Measurements from ENCODE around the gene SKIC3.
A peak's percentile ranks its signal among the peaks of the same experiment; 100 is the strongest.

SKIC3 gene

GRCh38 chr5:95554331-95554646 is 488 bp downstream of the SKIC3 start:
- Mint-ChIP-seq H3K27me3 (no peaks in the 10 kb centered on the region), H3K9me3 (no peaks in the 10 kb centered on the region), H3K4me3 (peak overlapping the region; percentile 93), H3K27ac (peak overlapping the region; percentile 92), H3K36me3 (ENCODE audit: low read depth) (peaks cover 14% of the 10 kb centered on the region), H3K4me1 (ENCODE audit: low read depth) (peaks cover 34% of the 10 kb centered on the region)

DNA sequence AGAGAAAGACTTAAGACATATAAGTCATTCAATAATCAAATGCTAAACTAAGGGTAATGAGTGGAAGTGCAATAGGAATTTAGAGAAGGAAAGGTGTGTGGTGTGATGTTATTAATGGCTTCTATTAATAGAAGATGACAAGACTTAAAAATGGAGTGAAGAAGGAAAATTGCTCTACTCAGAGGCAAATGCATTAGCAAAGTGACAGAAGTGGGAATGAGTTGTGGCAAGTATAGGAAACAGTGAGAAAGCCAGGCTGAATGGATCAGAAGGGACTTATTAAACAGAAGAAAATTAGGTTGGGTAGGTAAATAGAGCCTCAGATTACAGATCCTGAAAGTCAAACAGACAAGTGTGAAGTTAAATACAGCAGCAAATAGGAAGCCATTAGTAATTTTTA is 5.7 kb downstream of the SKIC3 start:
- Mint-ChIP-seq H3K36me3 (ENCODE audit: low read depth) (peaks cover 28% of the 10 kb centered on the region), H3K4me3 (no peak overlapping the region), H3K9me3 (no peaks in the 10 kb centered on the region), H3K27me3 (no peaks in the 10 kb centered on the region), H3K4me1 (ENCODE audit: low read depth) (peaks cover 22% of the 10 kb centered on the region), H3K27ac (no peak overlapping the region)

GRCh38 chr5:95543017-95543705 is 11.6 kb downstream of the SKIC3 start:
- no peak overlapping the region for H3K27ac Mint-ChIP-seq
- no peaks in the 10 kb centered on the region for H3K27me3 Mint-ChIP-seq
- no peak overlapping the region for H3K4me3 Mint-ChIP-seq

DNA sequence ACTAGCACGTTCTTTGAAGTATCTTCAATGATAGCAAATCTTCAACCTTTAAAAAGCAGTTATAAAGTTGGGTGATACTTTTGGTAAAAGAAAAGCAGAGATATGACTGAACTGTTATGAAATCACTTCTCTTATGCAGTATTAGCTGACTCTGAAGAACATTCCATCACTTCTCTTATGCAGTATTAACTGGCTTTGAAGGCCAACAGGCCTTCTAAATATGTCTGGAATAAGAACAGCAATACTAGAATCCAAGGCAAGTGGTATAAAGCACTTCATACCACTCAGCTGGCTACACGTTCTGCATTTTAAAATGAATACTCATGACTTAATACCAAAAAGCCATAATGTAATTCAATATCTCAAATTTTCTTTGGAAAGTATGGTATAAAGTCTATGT is 17.3 kb downstream of the SKIC3 start:
- Mint-ChIP-seq H3K4me3 (no peak overlapping the region), H3K27ac (no peak overlapping the region), H3K27me3 (no peaks in the 10 kb centered on the region), H3K36me3 (ENCODE audit: low read depth) (peaks cover 74% of the 10 kb centered on the region), H3K4me1 (ENCODE audit: low read depth) (peaks cover 9% of the 10 kb centered on the region), H3K9me3 (no peaks in the 10 kb centered on the region)

More at GRCh38 chr5:95543017-95543705, 11.6 kb downstream of the SKIC3 start:
- Mint-ChIP-seq H3K4me1 (ENCODE audit: low read depth) (peaks cover 9% of the 10 kb centered on the region), H3K36me3 (ENCODE audit: low read depth) (peaks cover 45% of the 10 kb centered on the region), H3K9me3 (no peaks in the 10 kb centered on the region)

DNA sequence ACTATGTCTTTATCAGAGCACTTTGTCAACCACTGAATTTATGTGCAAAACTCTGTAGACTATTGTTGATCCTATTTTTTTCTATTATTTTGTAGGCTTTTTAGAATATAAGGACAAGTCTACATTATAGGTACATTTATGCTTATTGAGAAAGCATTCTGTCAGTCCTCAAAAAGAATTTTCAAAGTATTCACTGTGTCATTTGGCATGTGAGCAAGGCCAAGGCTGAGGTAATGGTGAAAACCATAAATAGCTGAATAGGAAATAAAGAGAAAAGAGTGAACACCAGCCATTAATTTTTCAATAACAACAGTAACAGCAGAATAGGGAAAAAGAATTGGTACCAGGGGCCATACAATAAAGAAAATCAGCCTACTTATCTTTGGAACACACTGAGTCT is 21.0 kb downstream of the SKIC3 start:
- H3K9me3 Mint-ChIP-seq: no peaks in the 10 kb centered on the region
- H3K36me3 Mint-ChIP-seq (ENCODE audit: low read depth): peaks cover 64% of the 10 kb centered on the region
- no peak overlapping the region for H3K27ac Mint-ChIP-seq
- no peak overlapping the region for H3K4me3 Mint-ChIP-seq
- no peaks in the 10 kb centered on the region for H3K27me3 Mint-ChIP-seq
- H3K4me1 Mint-ChIP-seq (ENCODE audit: low read depth): peaks cover 7% of the 10 kb centered on the region

GRCh38 chr5:95533106-95533505 is 21.7 kb downstream of the SKIC3 start:
- no peak overlapping the region for H3K4me3 Mint-ChIP-seq
- no peaks in the 10 kb centered on the region for H3K9me3 Mint-ChIP-seq
- no peak overlapping the region for H3K27ac Mint-ChIP-seq
- no peaks in the 10 kb centered on the region for H3K27me3 Mint-ChIP-seq
- H3K36me3 Mint-ChIP-seq (ENCODE audit: low read depth): peaks cover 67% of the 10 kb centered on the region
- H3K4me1 Mint-ChIP-seq (ENCODE audit: low read depth): peaks cover 7% of the 10 kb centered on the region

- H3K4me1 Mint-ChIP-seq (ENCODE audit: low read depth): peaks cover 7% of the 10 kb centered on the region
- peaks cover 73% of the 10 kb centered on the region for H3K36me3 Mint-ChIP-seq (ENCODE audit: low read depth)
- no peaks in the 10 kb centered on the region for H3K9me3 Mint-ChIP-seq
- H3K4me3 Mint-ChIP-seq: no peak overlapping the region
- no peak overlapping the region for H3K27ac Mint-ChIP-seq
- no peaks in the 10 kb centered on the region for H3K27me3 Mint-ChIP-seq
These were observed 22.4 kb downstream of the SKIC3 start for GRCh38 chr5:95532415-95532814.

DNA sequence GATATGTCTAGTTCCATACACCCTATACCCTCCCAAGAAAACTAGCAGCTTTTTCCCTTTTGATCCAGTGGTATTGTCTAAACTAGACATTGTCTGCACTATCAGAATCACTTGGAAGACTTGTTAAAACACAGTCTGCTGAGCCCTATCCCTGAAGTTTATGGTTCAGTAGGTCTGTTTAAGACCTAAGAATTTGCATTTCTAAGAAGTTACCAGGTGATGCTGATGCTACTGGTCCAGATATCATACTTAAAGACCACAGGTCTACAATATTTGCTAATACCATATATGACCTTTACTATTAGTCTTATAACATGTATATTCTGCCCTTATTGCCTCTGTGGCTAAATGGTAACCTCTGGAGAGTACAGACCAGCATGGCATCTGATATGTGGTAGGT is 23.3 kb downstream of the SKIC3 start:
- no peak overlapping the region for H3K27ac Mint-ChIP-seq
- no peaks in the 10 kb centered on the region for H3K9me3 Mint-ChIP-seq
- peaks cover 71% of the 10 kb centered on the region for H3K36me3 Mint-ChIP-seq (ENCODE audit: low read depth)
- no peaks in the 10 kb centered on the region for H3K27me3 Mint-ChIP-seq
- H3K4me3 Mint-ChIP-seq: no peak overlapping the region
- H3K4me1 Mint-ChIP-seq (ENCODE audit: low read depth): peaks cover 7% of the 10 kb centered on the region

DNA sequence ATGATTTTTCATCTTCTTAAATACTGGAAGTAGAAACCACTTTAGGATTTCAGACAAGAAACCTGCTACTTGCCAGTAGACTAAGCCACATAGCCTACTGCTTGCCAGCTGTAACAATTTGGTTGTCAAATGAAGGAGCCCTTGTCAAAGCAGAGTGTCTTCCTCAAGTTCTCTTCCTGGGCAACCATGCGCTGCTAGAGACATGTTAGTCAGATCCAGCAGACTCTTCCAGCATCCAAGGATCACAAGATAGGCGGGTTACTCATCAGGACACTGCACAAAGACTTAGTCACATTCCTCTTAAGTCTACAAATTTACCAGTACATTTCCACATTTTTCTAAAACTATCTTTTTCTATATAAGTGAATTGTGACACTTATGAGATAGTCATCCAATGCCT is 24.4 kb downstream of the SKIC3 start:
- Mint-ChIP-seq H3K4me1 (ENCODE audit: low read depth) (peaks cover 7% of the 10 kb centered on the region), H3K27me3 (no peaks in the 10 kb centered on the region), H3K27ac (no peak overlapping the region), H3K4me3 (no peak overlapping the region), H3K9me3 (no peaks in the 10 kb centered on the region), H3K36me3 (ENCODE audit: low read depth) (peaks cover 69% of the 10 kb centered on the region)

DNA sequence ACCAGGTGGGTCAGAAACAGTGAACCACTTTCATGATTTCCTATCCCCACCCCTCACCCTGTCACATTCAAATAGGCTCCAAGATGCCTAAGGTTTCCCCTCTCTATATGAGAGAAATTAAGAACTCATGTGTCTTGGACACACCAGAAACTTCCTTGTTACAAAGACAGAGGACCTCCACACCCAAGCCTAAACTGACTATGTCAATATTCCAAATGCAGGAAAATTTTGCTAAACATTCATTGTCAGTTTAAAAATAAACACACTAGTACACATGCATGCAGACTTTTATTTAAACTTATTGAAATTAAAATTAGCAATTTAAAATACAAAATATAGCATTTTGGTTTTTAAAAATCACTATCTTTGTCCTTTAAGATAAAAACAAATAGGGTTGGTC is 26.2 kb downstream of the SKIC3 start:
- Mint-ChIP-seq H3K4me1 (ENCODE audit: low read depth) (peaks cover 6% of the 10 kb centered on the region), H3K4me3 (no peak overlapping the region), H3K27me3 (no peaks in the 10 kb centered on the region), H3K9me3 (no peaks in the 10 kb centered on the region), H3K27ac (no peak overlapping the region), H3K36me3 (ENCODE audit: low read depth) (peaks cover 61% of the 10 kb centered on the region)

DNA sequence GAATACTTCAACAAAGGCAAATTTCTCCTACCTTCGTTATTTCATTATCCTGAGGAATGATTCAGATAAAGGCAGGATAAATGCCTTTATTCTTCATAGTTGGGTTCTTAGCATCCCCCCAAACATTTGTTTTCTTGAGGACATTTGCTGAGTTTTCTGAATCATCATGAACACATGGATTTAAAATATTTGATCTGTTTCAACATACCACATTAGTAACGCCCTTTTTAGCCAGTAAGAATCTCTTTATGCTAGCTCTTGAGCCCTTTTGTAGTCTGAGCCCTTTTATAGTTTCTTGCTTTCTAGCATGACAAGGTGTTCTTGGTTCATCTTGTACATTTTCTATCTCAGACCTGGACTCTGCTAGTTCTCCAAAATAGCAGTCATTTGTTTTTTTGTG is 27.9 kb downstream of the SKIC3 start:
- Mint-ChIP-seq H3K27ac (no peak overlapping the region), H3K27me3 (no peaks in the 10 kb centered on the region), H3K9me3 (no peaks in the 10 kb centered on the region), H3K4me1 (ENCODE audit: low read depth) (no peaks in the 10 kb centered on the region), H3K36me3 (ENCODE audit: low read depth) (peaks cover 50% of the 10 kb centered on the region), H3K4me3 (no peak overlapping the region)

DNA sequence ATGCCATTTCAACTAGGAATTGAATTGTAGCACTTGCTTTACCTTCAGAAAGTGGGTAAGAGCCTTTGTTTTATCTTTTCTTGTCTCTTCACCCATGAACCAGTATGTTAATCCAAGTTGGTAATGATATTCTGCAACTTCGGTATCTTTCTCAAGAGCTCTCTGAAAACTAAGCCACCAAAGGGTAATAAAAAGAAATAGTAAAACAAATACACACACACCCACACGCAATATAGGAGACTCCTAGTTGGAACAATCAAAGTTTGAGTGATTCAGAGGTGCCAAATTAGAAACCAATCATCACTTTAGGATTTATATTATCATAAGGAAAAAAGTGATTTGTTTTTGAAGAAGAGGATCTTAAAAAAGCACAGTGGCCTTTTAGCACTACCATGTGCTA is 30.4 kb downstream of the SKIC3 start:
- H3K27me3 Mint-ChIP-seq: no peaks in the 10 kb centered on the region
- no peak overlapping the region for H3K4me3 Mint-ChIP-seq
- no peaks in the 10 kb centered on the region for H3K4me1 Mint-ChIP-seq (ENCODE audit: low read depth)
- H3K36me3 Mint-ChIP-seq (ENCODE audit: low read depth): peaks cover 59% of the 10 kb centered on the region
- no peaks in the 10 kb centered on the region for H3K9me3 Mint-ChIP-seq
- no peak overlapping the region for H3K27ac Mint-ChIP-seq

- Mint-ChIP-seq H3K27me3 (no peaks in the 10 kb centered on the region), H3K36me3 (ENCODE audit: low read depth) (peaks cover 53% of the 10 kb centered on the region), H3K27ac (no peak overlapping the region), H3K9me3 (no peaks in the 10 kb centered on the region), H3K4me3 (no peak overlapping the region), H3K4me1 (ENCODE audit: low read depth) (no peaks in the 10 kb centered on the region)
These were observed 34.6 kb downstream of the SKIC3 start for GRCh38 chr5:95520206-95520605.

GRCh38 chr5:95519681-95520080 is 35.1 kb downstream of the SKIC3 start:
- Mint-ChIP-seq H3K4me1 (ENCODE audit: low read depth) (no peaks in the 10 kb centered on the region), H3K27me3 (no peaks in the 10 kb centered on the region), H3K4me3 (no peak overlapping the region), H3K36me3 (ENCODE audit: low read depth) (peaks cover 55% of the 10 kb centered on the region), H3K9me3 (no peaks in the 10 kb centered on the region), H3K27ac (no peak overlapping the region)

DNA sequence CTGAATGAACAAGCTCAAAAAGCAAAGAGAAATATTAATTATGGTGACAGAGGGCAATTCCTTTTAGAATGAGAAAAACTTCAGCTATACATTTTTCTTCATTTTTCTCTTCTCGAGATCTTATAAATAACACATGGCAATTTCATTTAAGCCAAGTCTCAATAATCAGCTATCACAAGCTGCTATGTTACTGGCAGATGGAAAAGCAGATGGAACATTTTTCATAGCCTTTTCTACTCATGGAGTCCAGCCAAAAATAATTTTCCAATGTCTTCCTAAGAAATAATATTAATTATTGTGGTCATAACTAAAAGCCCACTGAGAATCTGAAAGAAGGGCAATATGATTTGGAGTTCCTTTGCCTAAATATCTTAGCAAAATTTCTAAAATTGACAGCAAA is 35.6 kb downstream of the SKIC3 start:
- no peak overlapping the region for H3K4me3 Mint-ChIP-seq
- H3K4me1 Mint-ChIP-seq (ENCODE audit: low read depth): no peaks in the 10 kb centered on the region
- no peak overlapping the region for H3K27ac Mint-ChIP-seq
- H3K36me3 Mint-ChIP-seq (ENCODE audit: low read depth): peaks cover 55% of the 10 kb centered on the region
- H3K27me3 Mint-ChIP-seq: no peaks in the 10 kb centered on the region
- no peaks in the 10 kb centered on the region for H3K9me3 Mint-ChIP-seq

DNA sequence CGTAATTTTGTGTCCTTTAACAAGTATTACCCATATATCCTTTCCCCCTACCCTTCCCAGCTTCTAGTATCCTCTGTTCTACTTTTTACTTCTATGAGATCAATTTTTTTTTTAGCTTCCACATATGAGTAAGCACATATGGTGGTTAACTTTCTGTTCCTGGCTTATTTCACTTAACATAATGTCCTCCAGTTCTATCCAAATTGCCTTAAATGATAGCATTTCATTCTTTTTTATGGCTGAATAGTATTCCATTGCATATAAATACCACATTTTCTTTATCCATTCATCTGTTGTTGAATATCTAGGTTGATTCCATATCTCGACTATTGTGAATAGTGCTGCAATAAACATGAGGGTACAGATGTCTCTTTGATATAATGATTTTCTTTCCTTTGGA is 36.4 kb downstream of the SKIC3 start:
- no peaks in the 10 kb centered on the region for H3K9me3 Mint-ChIP-seq
- H3K27ac Mint-ChIP-seq: no peak overlapping the region
- no peaks in the 10 kb centered on the region for H3K4me1 Mint-ChIP-seq (ENCODE audit: low read depth)
- H3K27me3 Mint-ChIP-seq: no peaks in the 10 kb centered on the region
- H3K36me3 Mint-ChIP-seq (ENCODE audit: low read depth): peaks cover 51% of the 10 kb centered on the region
- H3K4me3 Mint-ChIP-seq: no peak overlapping the region

All from stimulated activated naive CD8-positive, alpha-beta T cell treated with anti-CD3 and anti-CD28 coated beads, Interleukin-15, Interleukin-2, amounts not matched to agents 100 ng/mL and 50 ng/mL, for 24 hours (primary cell).